ENCODE data around the gene GFRA4.

Gene GFRA4

GRCh38 chr20:3701061-3701998, 38.1 kb upstream of the GFRA4 start:
- no peak for ATAC-seq
- TF ChIP-seq, protein P1, sequence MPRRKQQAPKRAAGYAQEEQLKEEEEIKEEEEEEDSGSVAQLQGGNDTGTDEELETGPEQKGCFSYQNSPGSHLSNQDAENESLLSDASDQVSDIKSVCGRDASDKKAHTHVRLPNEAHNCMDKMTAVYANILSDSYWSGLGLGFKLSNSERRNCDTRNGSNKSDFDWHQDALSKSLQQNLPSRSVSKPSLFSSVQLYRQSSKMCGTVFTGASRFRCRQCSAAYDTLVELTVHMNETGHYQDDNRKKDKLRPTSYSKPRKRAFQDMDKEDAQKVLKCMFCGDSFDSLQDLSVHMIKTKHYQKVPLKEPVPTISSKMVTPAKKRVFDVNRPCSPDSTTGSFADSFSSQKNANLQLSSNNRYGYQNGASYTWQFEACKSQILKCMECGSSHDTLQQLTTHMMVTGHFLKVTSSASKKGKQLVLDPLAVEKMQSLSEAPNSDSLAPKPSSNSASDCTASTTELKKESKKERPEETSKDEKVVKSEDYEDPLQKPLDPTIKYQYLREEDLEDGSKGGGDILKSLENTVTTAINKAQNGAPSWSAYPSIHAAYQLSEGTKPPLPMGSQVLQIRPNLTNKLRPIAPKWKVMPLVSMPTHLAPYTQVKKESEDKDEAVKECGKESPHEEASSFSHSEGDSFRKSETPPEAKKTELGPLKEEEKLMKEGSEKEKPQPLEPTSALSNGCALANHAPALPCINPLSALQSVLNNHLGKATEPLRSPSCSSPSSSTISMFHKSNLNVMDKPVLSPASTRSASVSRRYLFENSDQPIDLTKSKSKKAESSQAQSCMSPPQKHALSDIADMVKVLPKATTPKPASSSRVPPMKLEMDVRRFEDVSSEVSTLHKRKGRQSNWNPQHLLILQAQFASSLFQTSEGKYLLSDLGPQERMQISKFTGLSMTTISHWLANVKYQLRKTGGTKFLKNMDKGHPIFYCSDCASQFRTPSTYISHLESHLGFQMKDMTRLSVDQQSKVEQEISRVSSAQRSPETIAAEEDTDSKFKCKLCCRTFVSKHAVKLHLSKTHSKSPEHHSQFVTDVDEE (CRISPR knock-in tag; IDR thresholded peaks at IDR 0.05): no peak
- TF ChIP-seq, protein P2, sequence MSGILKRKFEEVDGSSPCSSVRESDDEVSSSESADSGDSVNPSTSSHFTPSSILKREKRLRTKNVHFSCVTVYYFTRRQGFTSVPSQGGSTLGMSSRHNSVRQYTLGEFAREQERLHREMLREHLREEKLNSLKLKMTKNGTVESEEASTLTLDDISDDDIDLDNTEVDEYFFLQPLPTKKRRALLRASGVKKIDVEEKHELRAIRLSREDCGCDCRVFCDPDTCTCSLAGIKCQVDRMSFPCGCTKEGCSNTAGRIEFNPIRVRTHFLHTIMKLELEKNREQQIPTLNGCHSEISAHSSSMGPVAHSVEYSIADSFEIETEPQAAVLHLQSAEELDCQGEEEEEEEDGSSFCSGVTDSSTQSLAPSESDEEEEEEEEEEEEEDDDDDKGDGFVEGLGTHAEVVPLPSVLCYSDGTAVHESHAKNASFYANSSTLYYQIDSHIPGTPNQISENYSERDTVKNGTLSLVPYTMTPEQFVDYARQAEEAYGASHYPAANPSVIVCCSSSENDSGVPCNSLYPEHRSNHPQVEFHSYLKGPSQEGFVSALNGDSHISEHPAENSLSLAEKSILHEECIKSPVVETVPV (CRISPR knock-in tag; IDR thresholded peaks at IDR 0.05): no peak
- TF ChIP-seq BACH2 (CRISPR knock-in tag; IDR thresholded peaks at IDR 0.05; ENCODE audit: borderline replicate concordance) (no peak), ISL1 (CRISPR knock-in tag; IDR thresholded peaks at IDR 0.05) (no peak), TOX (CRISPR knock-in tag; IDR thresholded peaks at IDR 0.05; ENCODE audit: borderline replicate concordance) (no peak), POU6F1 (CRISPR knock-in tag; IDR thresholded peaks at IDR 0.05; ENCODE audit: borderline replicate concordance, low read depth) (no peak), ZNF565 (CRISPR knock-in tag; conservative IDR thresholded peaks at IDR 0.05; ENCODE audit: low read depth) (no peak), CREB5 (CRISPR knock-in tag; IDR thresholded peaks at IDR 0.05; ENCODE audit: low read depth) (no peak), RARB (CRISPR knock-in tag; IDR thresholded peaks at IDR 0.05) (no peak), OSR1 (CRISPR knock-in tag; IDR thresholded peaks at IDR 0.05) (no peak), CSDC2 (CRISPR knock-in tag; IDR thresholded peaks at IDR 0.05) (no peak), ZNF8 (CRISPR knock-in tag; IDR thresholded peaks at IDR 0.05) (no peak), TCF4 (CRISPR knock-in tag; IDR thresholded peaks at IDR 0.05; ENCODE audit: borderline replicate concordance) (no peak), ESRRG (CRISPR knock-in tag; IDR thresholded peaks at IDR 0.05) (no peak), ZC3H10 (CRISPR knock-in tag; IDR thresholded peaks at IDR 0.05) (no peak)
- TF ChIP-seq, protein P3, sequence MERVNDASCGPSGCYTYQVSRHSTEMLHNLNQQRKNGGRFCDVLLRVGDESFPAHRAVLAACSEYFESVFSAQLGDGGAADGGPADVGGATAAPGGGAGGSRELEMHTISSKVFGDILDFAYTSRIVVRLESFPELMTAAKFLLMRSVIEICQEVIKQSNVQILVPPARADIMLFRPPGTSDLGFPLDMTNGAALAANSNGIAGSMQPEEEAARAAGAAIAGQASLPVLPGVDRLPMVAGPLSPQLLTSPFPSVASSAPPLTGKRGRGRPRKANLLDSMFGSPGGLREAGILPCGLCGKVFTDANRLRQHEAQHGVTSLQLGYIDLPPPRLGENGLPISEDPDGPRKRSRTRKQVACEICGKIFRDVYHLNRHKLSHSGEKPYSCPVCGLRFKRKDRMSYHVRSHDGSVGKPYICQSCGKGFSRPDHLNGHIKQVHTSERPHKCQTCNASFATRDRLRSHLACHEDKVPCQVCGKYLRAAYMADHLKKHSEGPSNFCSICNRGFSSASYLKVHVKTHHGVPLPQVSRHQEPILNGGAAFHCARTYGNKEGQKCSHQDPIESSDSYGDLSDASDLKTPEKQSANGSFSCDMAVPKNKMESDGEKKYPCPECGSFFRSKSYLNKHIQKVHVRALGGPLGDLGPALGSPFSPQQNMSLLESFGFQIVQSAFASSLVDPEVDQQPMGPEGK (CRISPR knock-in tag; IDR thresholded peaks at IDR 0.05; ENCODE audit: borderline replicate concordance): no peak

- TF ChIP-seq POU6F1 (CRISPR knock-in tag; IDR thresholded peaks at IDR 0.05; ENCODE audit: borderline replicate concordance, low read depth) (no peak), ISL1 (CRISPR knock-in tag; IDR thresholded peaks at IDR 0.05) (no peak), ZNF70 (CRISPR knock-in tag; IDR thresholded peaks at IDR 0.05) (no peak), ZFP3 (CRISPR knock-in tag; IDR thresholded peaks at IDR 0.05) (no peak), ZC3H10 (CRISPR knock-in tag; IDR thresholded peaks at IDR 0.05) (no peak), SNAI2 (CRISPR knock-in tag; IDR thresholded peaks at IDR 0.05) (no peak)
- TF ChIP-seq, protein P1 (CRISPR knock-in tag; IDR thresholded peaks at IDR 0.05): no peak
- TF ChIP-seq, protein P3 (CRISPR knock-in tag; IDR thresholded peaks at IDR 0.05; ENCODE audit: borderline replicate concordance): no peak
- no peak for ATAC-seq
Observed at GRCh38 chr20:3699037-3699436, 35.8 kb upstream of the GFRA4 start.
